Measurements from ENCODE around the gene RABGAP1.

The RABGAP1 gene

GRCh38 chr9:123044586-123044985 lies 103.8 kb downstream of the RABGAP1 start:
- in situ Hi-C loops (cut with MboI; ENCODE audit: low sequenced_read_pairs), result no loop called here

- in situ Hi-C loops (cut with MboI; ENCODE audit: low sequenced_read_pairs), result no loop called here
These were observed 105.8 kb downstream of the RABGAP1 start for GRCh38 chr9:123046406-123047195.

- in situ Hi-C loops (cut with MboI; ENCODE audit: low sequenced_read_pairs), result no loop called here
These were observed 107.9 kb downstream of the RABGAP1 start for GRCh38 chr9:123048748-123049147.

- in situ Hi-C loops (cut with MboI; ENCODE audit: low sequenced_read_pairs), result no loop called here
These were observed 108.9 kb downstream of the RABGAP1 start for GRCh38 chr9:123049589-123050222.

DNA sequence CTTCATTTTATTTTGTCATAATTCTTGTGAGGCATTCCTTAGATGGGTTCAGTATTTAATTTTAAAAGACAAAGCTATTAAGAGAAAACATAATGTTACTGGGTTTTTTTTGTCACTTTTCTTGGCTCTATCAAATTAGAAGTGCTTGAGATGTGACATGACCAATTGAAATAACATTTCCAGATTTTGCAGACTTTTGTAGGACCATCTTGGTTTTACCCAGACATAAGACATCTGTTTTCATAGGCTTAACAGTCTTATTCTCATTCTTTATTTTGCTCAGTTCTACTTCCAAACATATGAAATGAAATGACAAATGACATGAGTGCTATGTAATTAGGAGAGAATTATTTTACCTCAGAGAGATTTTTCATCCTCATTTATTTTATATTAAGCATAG lies 112.2 kb downstream of the RABGAP1 start:
- in situ Hi-C loops (cut with MboI; ENCODE audit: low sequenced_read_pairs), result no loop called here

GRCh38 chr9:123053711-123054110 lies 112.9 kb downstream of the RABGAP1 start:
- in situ Hi-C loops (cut with MboI; ENCODE audit: low sequenced_read_pairs), result no loop called here

- in situ Hi-C loops (cut with MboI; ENCODE audit: low sequenced_read_pairs), result no loop called here
These were observed 118.0 kb downstream of the RABGAP1 start for GRCh38 chr9:123058834-123059233.

- in situ Hi-C loops (cut with MboI; ENCODE audit: low sequenced_read_pairs), result no loop called here
These were observed 118.8 kb downstream of the RABGAP1 start for GRCh38 chr9:123059472-123060220.

DNA sequence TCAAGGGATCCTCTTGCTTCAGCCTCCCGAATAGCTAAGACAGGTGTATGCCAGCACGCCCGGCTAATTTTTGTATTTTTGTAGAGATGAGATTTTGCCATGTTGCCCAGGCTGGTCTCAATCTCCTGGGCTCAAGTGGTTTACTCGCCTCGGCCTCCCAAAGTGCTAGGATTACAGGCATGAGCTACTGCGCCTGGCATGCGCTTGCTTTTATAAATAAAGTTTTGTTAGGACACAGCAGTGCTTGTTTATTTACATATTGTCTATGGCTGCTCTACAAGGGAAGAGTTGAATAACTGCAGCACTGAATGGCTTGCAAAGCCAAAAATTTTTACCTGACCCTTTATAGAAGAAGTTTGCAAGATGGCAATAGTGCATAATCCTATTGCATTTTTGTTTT lies 120.4 kb downstream of the RABGAP1 start:
- in situ Hi-C loops (cut with MboI; ENCODE audit: low sequenced_read_pairs), result no loop called here

DNA sequence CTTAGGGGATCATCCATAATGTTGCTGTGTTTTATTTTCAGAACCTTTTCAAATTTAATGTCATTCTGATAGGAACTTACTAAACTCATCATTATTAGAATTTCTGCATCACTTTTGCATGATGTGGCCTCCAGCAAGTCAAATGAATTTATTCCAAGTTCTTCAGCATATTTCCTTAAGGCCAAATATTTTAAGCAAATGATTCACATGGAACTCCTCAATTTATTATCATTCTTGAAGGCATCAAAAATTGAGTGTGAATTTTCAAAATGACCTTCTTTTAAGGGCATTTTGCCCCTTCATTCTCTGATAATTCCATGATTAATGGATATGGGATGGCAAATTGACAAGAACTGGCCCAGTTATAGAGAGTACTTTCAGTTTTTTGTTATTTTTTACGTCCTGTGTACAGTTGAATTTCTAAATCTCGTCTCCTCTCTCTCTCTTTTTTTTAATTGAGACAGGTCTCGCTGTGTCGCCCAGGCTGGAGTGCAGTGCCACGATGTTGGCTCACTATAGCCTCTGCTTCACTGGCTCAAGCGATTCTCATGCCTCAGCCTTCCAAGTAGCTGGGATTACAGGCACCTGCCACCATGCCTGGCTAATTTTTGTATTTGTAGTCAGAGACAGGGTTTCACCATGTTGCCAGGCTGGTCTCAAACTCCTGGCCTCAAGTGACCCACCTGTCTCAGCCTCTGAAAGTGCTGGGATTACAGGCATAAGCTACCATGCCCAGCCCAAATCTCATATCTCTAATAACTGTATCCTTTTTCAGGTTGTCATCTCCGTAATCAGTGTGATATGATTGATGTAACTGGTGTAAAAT lies 121.7 kb downstream of the RABGAP1 start:
- in situ Hi-C loops (cut with MboI; ENCODE audit: low sequenced_read_pairs), result no loop called here

- in situ Hi-C loops (cut with MboI; ENCODE audit: low sequenced_read_pairs), result no loop called here
These were observed 122.4 kb downstream of the RABGAP1 start for GRCh38 chr9:123063177-123063598.

DNA sequence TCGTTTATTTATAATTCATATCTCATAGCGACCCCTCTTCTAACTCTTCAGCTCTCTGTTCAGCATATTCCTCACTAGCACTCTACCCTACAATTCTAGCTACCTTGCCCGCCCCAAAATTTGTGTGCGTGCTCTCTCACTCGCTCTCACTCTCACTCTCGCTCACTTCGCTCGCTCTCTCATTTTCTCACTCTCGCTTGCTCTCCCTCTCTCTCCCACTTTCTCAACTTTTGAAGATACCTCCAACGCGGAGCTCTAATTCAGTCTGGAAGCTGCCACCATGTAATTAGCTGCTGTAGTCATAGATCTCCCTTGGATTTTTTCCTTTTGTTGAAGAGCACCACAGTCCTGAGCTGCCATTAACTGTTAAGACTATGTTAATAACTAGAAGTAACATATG lies 123.1 kb downstream of the RABGAP1 start:
- in situ Hi-C loops (cut with MboI; ENCODE audit: low sequenced_read_pairs), result no loop called here

DNA sequence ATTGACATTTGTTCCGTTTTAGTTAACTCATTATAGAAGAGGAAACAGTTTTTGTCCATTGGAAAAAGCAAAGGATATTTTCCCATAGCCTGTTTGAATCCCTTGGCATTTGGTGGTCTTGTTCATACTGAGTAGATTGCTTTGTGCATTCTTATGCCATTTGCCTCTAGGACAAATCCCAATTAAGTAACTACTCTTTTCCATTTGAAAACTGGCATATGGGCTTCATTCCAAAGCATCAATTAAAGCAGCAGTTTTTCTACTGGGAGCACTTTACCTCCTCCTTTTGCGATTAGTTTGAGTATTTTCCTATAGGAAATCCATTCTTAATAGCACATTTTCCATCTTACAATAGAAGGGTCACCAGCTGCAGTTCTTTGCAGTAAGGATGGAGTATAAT lies 123.9 kb downstream of the RABGAP1 start:
- in situ Hi-C loops (cut with MboI; ENCODE audit: low sequenced_read_pairs), result no loop called here

- in situ Hi-C loops (cut with MboI; ENCODE audit: low sequenced_read_pairs), result no loop called here
These were observed 124.4 kb downstream of the RABGAP1 start for GRCh38 chr9:123065196-123065595.

DNA sequence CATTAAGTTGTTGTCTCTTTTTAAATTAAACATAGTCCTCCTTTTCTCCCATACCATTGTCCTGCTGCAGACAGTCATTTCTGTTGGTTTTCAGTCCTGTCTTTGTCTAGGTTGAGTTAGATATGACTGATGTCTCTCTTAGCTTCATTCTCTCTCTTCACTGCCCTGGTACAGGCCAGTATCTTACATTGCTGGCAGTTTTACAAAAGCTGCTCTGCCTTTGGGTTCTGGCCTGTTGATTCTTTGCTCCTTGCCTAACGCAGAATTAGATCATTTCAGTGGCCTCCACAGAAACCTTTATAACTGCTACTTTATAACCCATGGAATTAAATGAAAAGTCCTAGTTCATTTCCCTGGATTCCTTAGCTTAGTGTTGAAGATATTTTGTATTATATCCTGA lies 126.3 kb downstream of the RABGAP1 start:
- in situ Hi-C loops (cut with MboI; ENCODE audit: low sequenced_read_pairs), result no loop called here

DNA sequence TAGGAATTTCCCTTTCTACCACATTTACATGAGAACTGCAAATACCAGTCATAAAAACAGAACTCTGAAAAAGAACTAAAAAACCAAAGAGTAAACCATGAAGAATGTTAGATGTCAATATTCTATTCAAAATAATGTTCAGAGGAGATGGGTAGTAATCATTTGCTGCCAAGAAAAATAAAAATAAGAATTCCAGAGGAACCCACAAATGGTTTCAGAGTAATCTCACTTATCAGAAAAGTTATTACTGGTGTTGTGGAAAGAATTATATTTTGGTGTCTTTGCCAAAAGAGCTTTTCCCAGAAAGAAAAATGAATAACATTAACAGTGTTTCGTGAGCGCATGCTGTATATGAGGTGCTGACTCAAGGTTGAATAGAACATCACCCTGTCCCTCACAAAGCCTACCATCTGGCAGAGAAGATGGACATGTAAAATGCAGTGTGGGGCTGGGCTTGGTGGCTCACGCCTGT lies 128.2 kb downstream of the RABGAP1 start:
- in situ Hi-C loops (cut with MboI; ENCODE audit: low sequenced_read_pairs), result no loop called here

- in situ Hi-C loops (cut with MboI; ENCODE audit: low sequenced_read_pairs), result no loop called here
These were observed 129.4 kb downstream of the RABGAP1 start for GRCh38 chr9:123070198-123070597.

GRCh38 chr9:123072407-123072995 lies 131.7 kb downstream of the RABGAP1 start:
- in situ Hi-C loops (cut with MboI; ENCODE audit: low sequenced_read_pairs), result no loop called here

DNA sequence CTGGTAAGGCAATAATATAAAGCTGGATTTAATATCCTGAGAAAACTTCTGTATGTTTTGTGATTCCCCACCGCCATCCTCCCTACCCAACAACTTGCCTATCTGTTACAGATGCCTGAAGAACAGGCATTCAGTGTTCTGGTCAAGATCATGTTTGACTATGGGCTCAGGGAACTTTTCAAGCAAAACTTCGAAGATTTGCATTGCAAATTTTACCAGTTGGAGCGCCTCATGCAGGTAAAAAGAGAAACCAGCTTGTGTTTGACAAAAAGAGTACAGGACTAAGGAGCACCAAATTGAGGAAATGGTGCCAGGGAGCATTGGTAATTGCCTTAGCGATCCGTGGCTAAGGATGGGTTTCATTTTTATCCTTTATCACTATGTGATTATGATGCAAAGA lies 132.6 kb downstream of the RABGAP1 start:
- in situ Hi-C loops (cut with MboI; ENCODE audit: low sequenced_read_pairs), result no loop called here

DNA sequence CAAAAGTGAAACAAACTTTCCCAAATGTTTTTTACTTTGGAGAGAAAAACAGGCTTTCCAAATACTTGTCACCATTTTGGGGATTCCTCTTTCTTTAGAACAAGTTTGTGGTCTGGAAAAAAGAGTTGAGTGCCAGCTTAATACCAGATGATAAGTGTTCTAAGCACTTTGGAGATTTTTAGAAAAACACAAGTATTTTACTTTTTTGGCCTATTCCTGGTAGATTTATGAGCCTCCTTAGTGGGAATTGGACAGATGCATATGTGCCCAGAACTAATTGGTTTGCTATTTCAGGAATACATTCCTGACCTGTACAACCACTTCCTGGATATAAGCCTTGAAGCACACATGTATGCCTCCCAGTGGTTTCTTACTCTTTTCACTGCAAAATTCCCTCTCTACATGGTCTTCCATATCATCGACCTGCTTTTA lies 133.2 kb downstream of the RABGAP1 start:
- in situ Hi-C loops (cut with MboI; ENCODE audit: low sequenced_read_pairs), result no loop called here

Measured in hTERT RPE-1 (cell line).